Islet of Langerhans (tissue), 1 donor: ENCODE data around the gene TMEM183A.
"Not testable (repeated sequence)": the region's sequence is repeated elsewhere in the genome, so short reads cannot be mapped to it uniquely, and the experiment has no call there.

Experiments
- FAIRE-seq: peaks from one replicate; lab custom pipeline; 2011; peaks lifted over from hg19 to GRCh38; lab: Jason Lieb, UNC

The TMEM183A gene

DNA sequence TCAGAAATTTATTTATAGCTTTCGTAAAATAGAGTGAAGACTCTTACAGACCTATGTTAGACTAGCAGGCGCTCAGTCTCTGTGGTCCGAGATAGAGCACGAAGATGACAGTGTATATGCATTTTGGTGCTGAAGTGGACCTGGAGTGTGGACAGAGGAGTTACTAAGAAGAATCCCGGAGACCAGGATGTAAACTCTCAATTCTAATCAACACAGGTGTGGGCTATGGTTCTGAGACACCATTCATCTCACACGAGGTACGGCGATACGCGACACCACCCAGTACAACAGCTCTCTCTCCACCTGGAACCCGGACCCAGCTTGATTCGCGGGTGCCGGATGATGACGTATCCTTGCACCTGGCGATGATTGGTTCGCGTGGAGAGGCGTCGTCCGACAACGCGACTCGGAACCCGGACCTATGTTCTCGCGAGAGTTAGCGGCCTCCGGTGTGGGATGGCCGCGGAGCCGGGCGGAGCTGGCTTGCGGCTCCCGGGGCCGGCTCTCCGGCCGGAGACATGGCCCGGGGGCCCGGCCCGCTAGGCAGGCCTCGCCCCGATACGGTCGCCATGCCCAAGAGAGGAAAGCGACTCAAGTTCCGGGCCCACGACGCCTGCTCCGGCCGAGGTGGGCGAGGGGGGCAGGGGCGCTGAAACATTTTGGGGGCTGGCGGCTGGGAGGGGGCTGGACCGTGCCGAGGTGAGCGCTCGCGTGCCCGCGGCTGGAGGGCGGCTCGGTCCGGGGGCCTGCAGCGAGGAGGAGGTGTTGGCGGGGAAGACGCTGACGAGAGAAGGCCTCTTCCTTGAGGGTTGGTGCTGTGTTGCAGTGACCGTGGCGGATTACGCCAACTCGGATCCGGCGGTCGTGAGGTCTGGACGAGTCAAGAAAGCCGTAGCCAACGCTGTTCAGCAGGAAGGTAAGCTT lies at the start of gene TMEM183A:
Gene TMEM183A, plus strand, starts transcription at position 427 of the 924 bp plus-strand sequence. Its CDS starts 92 bp downstream, at position 519.
- peak; percentile 92 for FAIRE-seq

GRCh38 chr1:202957733-202958543 lies 49.2 kb upstream of the TMEM183A start, which contains the start of gene ADIPOR1:
Gene ADIPOR1 (minus strand): TSS chr1:202958312. CDS start chr1:202951070, 7,242 bp downstream.
- no peak for FAIRE-seq

- no peak for FAIRE-seq
Observed at GRCh38 chr1:202958544-202959275, 48.5 kb upstream of the TMEM183A start.

- FAIRE-seq: no peak
Observed at GRCh38 chr1:202959276-202959620, 47.9 kb upstream of the TMEM183A start.

GRCh38 chr1:202961220-202961880 lies 45.8 kb upstream of the TMEM183A start:
- no peak for FAIRE-seq

DNA sequence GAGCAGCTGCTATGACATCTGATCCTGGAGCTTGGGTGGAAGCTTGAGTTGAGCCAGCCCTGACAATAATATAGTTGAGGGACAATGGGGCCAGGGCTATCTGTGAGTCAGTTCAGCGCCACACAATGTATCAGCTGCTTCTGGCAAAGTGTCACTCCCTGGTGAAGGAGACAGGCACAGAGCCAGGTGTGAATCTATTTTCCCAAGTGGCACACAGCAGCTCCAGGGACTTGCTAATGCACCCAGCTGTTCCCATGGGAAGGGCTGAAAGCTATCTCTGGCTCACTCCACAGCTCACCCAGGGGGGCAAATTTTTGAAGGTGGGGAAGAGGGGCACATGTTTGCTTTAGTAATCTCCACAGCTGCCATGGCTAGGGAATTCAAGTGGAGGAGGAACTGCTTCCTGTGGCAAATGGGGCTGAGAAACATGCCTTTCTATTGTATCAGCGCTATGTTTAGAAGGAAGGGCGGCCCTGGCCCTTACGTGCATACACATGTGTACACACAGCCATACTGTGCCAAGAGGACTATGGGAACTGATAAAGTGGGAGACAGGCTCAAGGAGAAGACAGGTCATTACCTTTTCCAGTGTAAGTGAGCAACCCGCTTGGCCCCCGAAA lies 42.3 kb upstream of the TMEM183A start:
- FAIRE-seq: no peak

- no peak for FAIRE-seq
Observed at GRCh38 chr1:202965422-202965821, 41.8 kb upstream of the TMEM183A start.

DNA sequence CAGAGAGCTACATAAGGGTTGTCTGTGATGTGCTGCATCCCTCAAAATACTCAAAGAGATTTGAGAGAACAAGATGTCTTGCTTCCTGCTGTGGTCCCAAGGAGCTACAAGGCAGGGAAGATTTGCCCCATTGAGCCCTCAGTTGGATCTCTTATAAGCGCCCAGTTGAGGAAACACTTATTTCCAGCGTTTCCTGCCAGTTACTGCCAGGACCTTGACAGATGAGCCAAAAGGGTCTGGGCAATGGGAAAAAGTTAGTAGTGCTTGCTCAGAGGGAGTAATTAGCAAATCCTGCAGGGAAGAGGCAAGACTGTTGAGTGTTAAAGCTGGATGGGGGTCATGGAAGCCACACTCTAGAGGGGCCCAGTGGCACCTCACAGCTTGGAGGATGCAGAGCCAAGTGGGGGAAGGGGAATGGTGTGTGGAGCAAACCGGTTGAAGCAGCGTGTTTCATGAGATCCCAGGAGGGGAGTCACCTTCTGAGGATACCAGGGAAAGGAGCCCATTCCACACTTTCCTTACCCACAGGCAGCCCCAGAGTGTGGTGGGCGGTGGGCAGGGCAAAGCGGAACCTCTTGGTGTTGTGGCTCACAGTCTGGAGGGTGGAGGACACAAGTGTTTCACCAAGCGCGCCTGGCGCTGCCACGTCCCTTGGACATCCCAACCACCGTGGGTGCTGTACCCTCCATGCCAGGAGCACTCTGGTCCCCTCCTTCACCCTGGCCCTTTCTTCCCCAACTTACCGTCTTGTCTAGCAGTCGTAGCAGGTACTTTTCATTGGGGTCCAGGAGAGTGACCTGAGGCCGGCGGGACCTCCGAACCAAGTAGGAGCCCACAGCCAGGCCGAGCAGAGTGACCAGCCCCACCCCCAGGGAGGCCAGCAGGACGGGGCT lies 40.9 kb upstream of the TMEM183A start:
- FAIRE-seq: no peak

- no peak for FAIRE-seq
Observed at GRCh38 chr1:202967684-202968281, 39.4 kb upstream of the TMEM183A start.

GRCh38 chr1:202968351-202968750 lies 38.8 kb upstream of the TMEM183A start:
- no peak for FAIRE-seq

DNA sequence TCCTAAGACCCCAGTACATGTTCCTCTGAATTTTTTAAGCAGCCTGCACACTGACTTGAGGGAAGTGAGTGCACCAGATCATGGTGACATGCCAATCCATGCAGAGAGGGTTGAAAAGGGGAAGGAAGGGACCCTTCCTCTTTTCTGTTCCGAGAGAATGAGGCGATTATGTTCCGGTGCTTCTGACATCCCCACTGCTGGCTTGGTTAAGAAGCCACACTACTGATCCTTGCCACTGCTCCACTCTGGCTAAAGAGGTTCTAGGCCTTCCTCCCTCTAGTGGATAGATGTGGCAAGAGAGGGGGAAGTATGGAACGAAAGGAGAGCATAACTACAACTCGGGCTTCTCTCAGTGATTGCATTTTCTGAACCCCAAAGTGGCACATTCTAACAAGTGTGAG lies 38.3 kb upstream of the TMEM183A start:
- FAIRE-seq: no peak

GRCh38 chr1:202972046-202972445 lies 35.1 kb upstream of the TMEM183A start:
- FAIRE-seq: no peak

DNA sequence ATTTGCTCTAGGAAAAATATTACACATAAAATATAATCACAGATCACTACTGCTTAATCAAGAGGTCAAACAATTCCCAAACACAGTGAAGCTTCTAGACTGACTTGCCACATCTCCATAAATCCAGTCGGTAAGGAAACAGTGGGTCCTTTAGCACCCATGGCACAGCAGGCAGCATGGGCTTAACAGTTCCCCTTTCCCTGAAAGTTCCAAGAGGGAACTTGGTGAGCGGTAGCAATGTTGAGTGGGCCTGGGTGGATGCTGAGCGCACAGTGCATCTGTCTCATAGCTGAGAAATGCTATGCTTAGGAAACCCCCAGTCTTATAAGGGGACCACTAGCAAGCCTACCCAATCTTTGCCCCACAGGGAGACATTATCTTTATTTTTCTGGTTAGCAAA lies 32.3 kb upstream of the TMEM183A start:
- no peak for FAIRE-seq

- no peak for FAIRE-seq
Observed at GRCh38 chr1:202976633-202977032, 30.5 kb upstream of the TMEM183A start.

DNA sequence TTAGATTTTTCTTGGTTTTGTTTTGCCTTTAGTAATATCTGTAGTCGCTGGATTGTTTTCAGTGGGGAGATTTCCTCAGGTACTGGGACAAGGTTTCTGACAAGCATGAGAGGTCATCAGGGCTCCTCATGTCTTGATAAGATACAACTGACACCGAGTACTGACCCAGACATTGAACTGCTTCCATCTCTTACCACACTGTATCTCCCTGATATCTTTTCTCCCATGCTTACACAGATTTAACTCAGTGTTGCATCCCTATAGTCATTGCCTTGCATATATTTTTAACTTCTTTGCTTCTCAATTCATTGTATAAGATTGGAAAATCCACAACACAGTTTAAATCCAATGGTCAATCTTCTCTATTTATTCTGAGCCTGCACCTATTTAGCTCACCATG lies 27.7 kb upstream of the TMEM183A start:
- FAIRE-seq: no peak

GRCh38 chr1:202981939-202982338 lies 25.2 kb upstream of the TMEM183A start:
- FAIRE-seq: no peak

GRCh38 chr1:202982715-202983430 lies 24.3 kb upstream of the TMEM183A start:
- FAIRE-seq: no peak

- FAIRE-seq: not testable (repeated sequence)
Observed at GRCh38 chr1:202986120-202986519, 21.1 kb upstream of the TMEM183A start.

GRCh38 chr1:202987255-202987654 lies 19.9 kb upstream of the TMEM183A start:
- FAIRE-seq: no peak
